H1 (cell line): ENCODE data around the gene NUBP1. TPM values are rescaled to one million over a fixed set of nuclear protein-coding genes. Genes with fewer than 3 reads are reported as not detected.

Experiments
- CTCF ChIA-PET: fragments of 300-600 bp; sonication (Branson Sonifier 250); formaldehyde crosslinking; loops from one replicate; lab custom pipeline; 2021; ENCODE audit not compliant: partially characterized antibody; lab: Charles Lee
- POLR2A ChIA-PET: fragments of 300-600 bp; sonication (Branson Sonifier 250); formaldehyde crosslinking; loops from one replicate; lab custom pipeline; 2021; ENCODE audit warnings: inconsistent platforms; ENCODE audit not compliant: partially characterized antibody; lab: Charles Lee
- DNase-seq, 2 experiments: peaks; one replicate each; pipeline versions ENCODE4 v3.0.0 to v3.0.0-alpha.2; 2010 to 2022; ENCODE audit warnings: low spot score in 2 of 2, low read depth in 1 of 2, mixed read lengths in 1 of 2
- FAIRE-seq: peaks from 2 replicates; lab custom pipeline; 2011; peaks lifted over from hg19 to GRCh38; lab: Jason Lieb, UNC
- H2AFZ ChIP-seq: 2 replicates; pipeline ENCODE4 v1.8.1; 2012; ENCODE audit warnings: low read length, inconsistent platforms
- H2AK5ac ChIP-seq: 2 replicates; pipeline ENCODE4 v1.6.1; 2013; ENCODE audit warnings: low read depth, low read length
- H2BK120ac ChIP-seq: replicated peaks from 2 replicates; pipeline ENCODE3; 2013; ENCODE audit warnings: low read depth, low read length, inconsistent platforms
- H2BK12ac ChIP-seq: 2 replicates; pipeline ENCODE4 v1.6.1; 2013; ENCODE audit warnings: low read depth, low read length
- H2BK15ac ChIP-seq: 2 replicates; pipeline ENCODE4 v1.6.1; 2013; ENCODE audit warnings: low read length
- H2BK20ac ChIP-seq: 2 replicates; pipeline ENCODE4 v1.6.1; 2013; ENCODE audit warnings: low read length
- H2BK5ac ChIP-seq: 2 replicates; pipeline ENCODE4 v1.6.1; 2013; ENCODE audit warnings: low read depth, low read length
- H3K14ac ChIP-seq: 2 replicates; pipeline ENCODE4 v1.6.1; 2013; ENCODE audit warnings: inconsistent platforms; ENCODE audit not compliant: insufficient read length
- H3K18ac ChIP-seq: 2 replicates; pipeline ENCODE4 v1.6.1; 2013; ENCODE audit warnings: low read length; ENCODE audit errors: extremely low read depth
- H3K23ac ChIP-seq: 2 replicates; pipeline ENCODE4 v1.6.1; 2013; ENCODE audit warnings: inconsistent platforms; ENCODE audit not compliant: insufficient read length
- H3K23me2 ChIP-seq: 2 replicates; pipeline ENCODE4 v1.6.1; 2013; ENCODE audit warnings: low read depth, low read length
- H3K27ac ChIP-seq: 2 replicates; pipeline ENCODE4 v1.6.1; 2011; ENCODE audit warnings: low read depth, low read length, inconsistent platforms
- H3K27me3 ChIP-seq, 4 experiments: replicated peaks in 1 of 4; 1 replicate in 1 of 4; 2 replicates in 3 of 4; pipeline versions ENCODE4 v1.6.1 to v1.8.1; 2011 to 2013; ENCODE audit warnings: low read length in 3 of 4, mild to moderate bottlenecking in 3 of 4, inconsistent platforms in 2 of 4, mixed read lengths in 2 of 4, moderate library complexity in 1 of 4; ENCODE audit not compliant: control insufficient read depth in 3 of 4, insufficient read depth in 3 of 4; ENCODE audit errors: extremely low read depth in 1 of 4
- H3K36me3 ChIP-seq, 4 experiments: 2 replicates each; pipeline versions ENCODE4 v1.6.1 to v1.8.1; 2011 to 2013; ENCODE audit warnings: mild to moderate bottlenecking in 4 of 4, low read length in 3 of 4, moderate library complexity in 2 of 4, control low read depth in 1 of 4, inconsistent platforms in 1 of 4; ENCODE audit not compliant: insufficient read depth in 4 of 4, control insufficient read depth in 2 of 4
- H3K4ac ChIP-seq: replicated peaks from 2 replicates; pipeline ENCODE3; 2013; ENCODE audit warnings: low read length, low read depth, mixed read lengths, inconsistent platforms; ENCODE audit not compliant: insufficient read length
- H3K4me1 ChIP-seq, 4 experiments: replicated peaks in 1 of 4; 1 replicate in 1 of 4; 2 replicates in 3 of 4; pipeline versions ENCODE4 v1.6.1 to v1.8.1; 2011 to 2013; ENCODE audit warnings: low read length in 3 of 4, inconsistent platforms in 2 of 4, mixed read lengths in 1 of 4; ENCODE audit not compliant: insufficient read depth in 4 of 4, control insufficient read depth in 3 of 4
- H3K4me2 ChIP-seq, 2 experiments: 2 replicates each; pipeline versions ENCODE4 v1.6.1 to v1.8.1; 2011 to 2013; ENCODE audit warnings: low read depth in 2 of 2, low read length in 2 of 2, control low read depth in 1 of 2, inconsistent platforms in 1 of 2, mild to moderate bottlenecking in 1 of 2; ENCODE audit not compliant: insufficient read depth in 1 of 2
- H3K4me3 ChIP-seq, 4 experiments: fragments of 200-600, 300-600 bp in 1 of 4; sonication (generic), shearing (Covaris generic), sonication (Bioruptor Twin) in 1 of 4; 2 replicates each; pipeline versions ENCODE4 v1.5.1 to v1.8.1; 2011 to 2016; ENCODE audit warnings: low read length in 4 of 4, low read depth in 3 of 4, control low read depth in 2 of 4, inconsistent platforms in 2 of 4, mild to moderate bottlenecking in 2 of 4, mixed read lengths in 1 of 4, moderate library complexity in 1 of 4; ENCODE audit not compliant: insufficient read depth in 2 of 4; ENCODE audit errors: extremely low read depth in 1 of 4
- H3K56ac ChIP-seq: replicated peaks from 2 replicates; pipeline ENCODE3; 2013; ENCODE audit warnings: low read depth, mild to moderate bottlenecking, mixed read lengths, low read length, inconsistent platforms; ENCODE audit not compliant: insufficient read length
- H3K79me1 ChIP-seq: 2 replicates; pipeline ENCODE4 v1.6.1; 2013; ENCODE audit warnings: low read depth, low read length, control low read depth
- H3K79me2 ChIP-seq, 2 experiments: 2 replicates each; pipeline versions ENCODE4 v1.6.1 to v1.8.1; 2012 to 2013; ENCODE audit warnings: low read length in 2 of 2, mild to moderate bottlenecking in 2 of 2, inconsistent platforms in 1 of 2; ENCODE audit not compliant: insufficient read depth in 2 of 2, control insufficient read depth in 1 of 2
- H3K9ac ChIP-seq, 4 experiments: replicated peaks in 1 of 4; 1 replicate in 1 of 4; 2 replicates in 3 of 4; pipeline versions ENCODE4 v1.6.1 to v1.8.1; 2011 to 2013; ENCODE audit warnings: low read depth in 3 of 4, low read length in 3 of 4, control low read depth in 2 of 4, mild to moderate bottlenecking in 2 of 4, moderate library complexity in 2 of 4, inconsistent platforms in 1 of 4; ENCODE audit errors: extremely low read depth in 1 of 4
- H3K9me3 ChIP-seq, 2 experiments: 2 replicates each; pipeline versions ENCODE4 v1.6.1 to v1.8.1; 2012 to 2013; ENCODE audit warnings: mild to moderate bottlenecking in 2 of 2, moderate library complexity in 2 of 2, control low read depth in 1 of 2, inconsistent platforms in 1 of 2, low read depth in 1 of 2, low read length in 1 of 2, mixed read lengths in 1 of 2; ENCODE audit not compliant: insufficient read depth in 2 of 2
- H4K20me1 ChIP-seq, 2 experiments: replicated peaks in 1 of 2; 2 replicates each; pipeline versions ENCODE3 to v1.8.1; 2011 to 2013; ENCODE audit warnings: inconsistent platforms in 2 of 2, low read length in 2 of 2, mild to moderate bottlenecking in 1 of 2; ENCODE audit not compliant: insufficient read depth in 2 of 2, control insufficient read depth in 1 of 2
- H4K5ac ChIP-seq: 2 replicates; pipeline ENCODE4 v1.6.1; 2013; ENCODE audit warnings: low read length, low read depth, mixed read lengths, inconsistent platforms; ENCODE audit not compliant: insufficient read length
- H4K8ac ChIP-seq: 2 replicates; pipeline ENCODE4 v1.8.0; 2013; ENCODE audit warnings: mild to moderate bottlenecking, moderate library complexity, low read length, inconsistent platforms; ENCODE audit not compliant: insufficient read depth; ENCODE audit errors: extremely low read depth
- H4K91ac ChIP-seq: replicated peaks from 2 replicates; pipeline ENCODE3; 2013; ENCODE audit warnings: low read length, mixed read lengths, inconsistent platforms; ENCODE audit not compliant: insufficient read length
- EZH2 ChIP-seq: fragments of 200-600 bp; sonication (generic); IDR thresholded peaks from 2 replicates; pipeline ENCODE4 v1.7.1; 2012; ENCODE audit warnings: low read depth, mild to moderate bottlenecking, moderate library complexity, low read length, inconsistent platforms; ENCODE audit not compliant: severe bottlenecking
- HDAC2 ChIP-seq, 2 experiments: fragments of 300-600 bp in 1 of 2; sonication (generic) in 1 of 2; IDR thresholded peaks; 2 replicates each; pipeline ENCODE4 v1.6.1; 2011 to 2012; ENCODE audit warnings: low read depth in 2 of 2, low read length in 2 of 2, mild to moderate bottlenecking in 2 of 2, moderate library complexity in 2 of 2, borderline replicate concordance in 1 of 2, inconsistent platforms in 1 of 2
- NRF1 ChIP-seq: IDR thresholded peaks from 2 replicates; pipeline ENCODE4 v1.6.1; 2011; ENCODE audit warnings: mild to moderate bottlenecking, low read depth, low read length, improper control_type of control experiment
- PHF8 ChIP-seq: fragments of 200-600 bp; sonication (generic); conservative IDR thresholded peaks from 2 replicates; pipeline ENCODE4 v1.7.1; 2012; ENCODE audit warnings: low read depth, mild to moderate bottlenecking, inconsistent platforms, low read length, moderate library complexity
- SUZ12 ChIP-seq: fragments of 200-600 bp; sonication (generic); IDR thresholded peaks from 2 replicates; pipeline ENCODE4 v1.6.1; 2012; ENCODE audit warnings: mild to moderate bottlenecking, inconsistent platforms, low read length, moderate library complexity, mixed read lengths
- YY1 ChIP-seq: IDR thresholded peaks from 2 replicates; pipeline ENCODE4 v1.6.1; 2011; ENCODE audit warnings: low read depth, mild to moderate bottlenecking, low read length
- WGBS, 2 experiments: shearing (Covaris generic) in 1 of 2; methylation state at CpG; one replicate each; pipeline versions ENCODE4 v1.1.6 to v1.1.7; 2013 to 2015; ENCODE audit warnings: low lambda C conversion rate in 2 of 2, mixed read lengths in 2 of 2, inconsistent platforms in 1 of 2, low coverage in 1 of 2, missing lambda C conversion rate in 1 of 2; ENCODE audit not compliant: insufficient replicate concordance in 2 of 2, insufficient coverage in 1 of 2, insufficient read length in 1 of 2; ENCODE audit errors: extremely low coverage in 1 of 2, missing lambda C conversion rate in 1 of 2; 5-methylcytosine and 5-hydroxymethylcytosine counted together
- polyA plus RNA-seq, 7 experiments: library from polyadenylated mRNA; depleted of rRNA in 3 of 7; stranded (reverse) in 5 of 7; unstranded in 2 of 7; fragments of >200 nt in 5 of 7; fragments of 200-250 nt in 2 of 7; gene quantifications; 1 replicate in 5 of 7; 2 replicates in 1 of 7; 4 replicates in 1 of 7; pipeline versions ENCODE4 v1.2.1 to v1.2.3, GENCODE V29; 2011 to 2013; ENCODE audit warnings: missing spikeins in 2 of 7, mixed read lengths in 2 of 7
- total RNA-seq: library from RNA; stranded (reverse); fragmentation: NEBNext Ultra II Directional; extraction: Animal tissue kit (Norgen Biotek cat#: 25700); gene quantifications from 2 replicates; pipeline ENCODE4 v1.2.1, GENCODE V29; 2021
- TF ChIP-seq, protein P1 (sequence below), 3 experiments: IDR thresholded peaks; 1 replicate in 2 of 3; 2 replicates in 1 of 3; pipeline versions ENCODE4 v1.5.1 to v1.6.1; 2011; ENCODE audit warnings: low read length in 3 of 3, mild to moderate bottlenecking in 3 of 3, inconsistent platforms in 2 of 3, low read depth in 1 of 3, moderate library complexity in 1 of 3; ENCODE audit not compliant: insufficient read depth in 1 of 3; ENCODE audit errors: control extremely low read depth in 1 of 3
- TF ChIP-seq, protein P2 (sequence below): IDR thresholded peaks from 2 replicates; pipeline ENCODE4 v1.6.1; 2012; ENCODE audit warnings: inconsistent platforms
- TF ChIP-seq, protein P3 (sequence below): IDR thresholded peaks from 2 replicates; pipeline ENCODE4 v1.6.1; 2011; ENCODE audit warnings: low read length, improper control_type of control experiment

The NUBP1 gene
- total and polyA plus RNA-seq, 2 of the 8 experiments (the other 6 are each of a cell fraction or from before 2014, with no cell fraction given), result 28.2 to 32.2 TPM

DNA sequence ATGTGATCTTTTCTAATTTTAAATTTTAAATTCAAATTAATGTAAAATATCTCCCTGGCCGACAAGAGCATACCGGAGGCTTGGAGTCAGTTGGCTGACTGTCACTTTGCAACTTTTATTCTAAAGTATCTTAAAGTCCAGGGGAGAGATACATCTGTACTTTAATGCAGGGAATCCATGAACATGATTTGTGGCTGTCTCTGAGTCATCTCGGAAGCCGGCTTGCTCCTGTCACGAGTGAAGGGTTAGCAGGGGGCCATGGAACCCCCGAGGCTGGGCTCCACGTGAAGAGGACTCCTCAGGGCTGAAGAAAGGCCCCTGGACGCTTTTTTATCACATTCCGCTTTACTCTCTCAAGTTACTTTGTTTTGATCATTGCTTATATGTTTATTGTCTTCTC is 61.7 kb downstream of the NUBP1 start:
- peaks cover 2% of the 10 kb centered on the region; the same call in 1 of the 2 replicates for H3K23me2 ChIP-seq
- H2AK5ac ChIP-seq, result no peak overlapping the region
- H3K4ac ChIP-seq, result no peak overlapping the region
- H3K79me2 ChIP-seq, result no peaks in the 10 kb centered on the region
- no peak overlapping the region for H2BK15ac ChIP-seq
- no peak for FAIRE-seq
- H2BK20ac ChIP-seq, result no peak overlapping the region
- no peaks in the 10 kb centered on the region for H4K20me1 ChIP-seq
- no peaks in the 10 kb centered on the region for H3K4me1 ChIP-seq
- H3K27ac ChIP-seq, result no peak overlapping the region
- H3K9me3 ChIP-seq, result no peaks in the 10 kb centered on the region
- H2AFZ ChIP-seq, result no peak overlapping the region
- no peak overlapping the region for H3K14ac ChIP-seq
- H4K5ac ChIP-seq, result no peak overlapping the region
- H4K91ac ChIP-seq, result no peak overlapping the region
- H4K8ac ChIP-seq, result no peak overlapping the region
- H3K18ac ChIP-seq, result no peak overlapping the region
- no peak overlapping the region for H3K56ac ChIP-seq
- CTCF ChIA-PET, result no interaction called here
- H3K36me3 ChIP-seq, result no peaks in the 10 kb centered on the region
- no peaks in the 10 kb centered on the region for H3K27me3 ChIP-seq
- no peak overlapping the region for H2BK5ac ChIP-seq
- H3K4me3 ChIP-seq, result no peak overlapping the region
- no peak overlapping the region for H2BK120ac ChIP-seq
- H3K4me2 ChIP-seq, result no peak overlapping the region
- no peak for DNase-seq
- H3K9ac ChIP-seq, result no peak overlapping the region
- whole genome bisulfite sequencing, 2 experiments, result 83% methylated on average over 9 of the region's 9 CpGs; no CpG with 5 or more reads in 1 of the 2 experiments
- H3K23ac ChIP-seq, result no peak overlapping the region
- H2BK12ac ChIP-seq, result no peak overlapping the region
- POLR2A ChIA-PET, result no interaction called here
- no peaks in the 10 kb centered on the region for H3K79me1 ChIP-seq
- TF ChIP-seq HDAC2 (IDR thresholded peaks at IDR 0.05; ENCODE audit: borderline replicate concordance in 1 of 2, low read depth in 2 of 2, low read length in 2 of 2) (no peak), SUZ12 (no peak), YY1 (no peak), EZH2 (no peak), NRF1 (no peak), PHF8 (no peak)
- TF ChIP-seq, protein P1, sequence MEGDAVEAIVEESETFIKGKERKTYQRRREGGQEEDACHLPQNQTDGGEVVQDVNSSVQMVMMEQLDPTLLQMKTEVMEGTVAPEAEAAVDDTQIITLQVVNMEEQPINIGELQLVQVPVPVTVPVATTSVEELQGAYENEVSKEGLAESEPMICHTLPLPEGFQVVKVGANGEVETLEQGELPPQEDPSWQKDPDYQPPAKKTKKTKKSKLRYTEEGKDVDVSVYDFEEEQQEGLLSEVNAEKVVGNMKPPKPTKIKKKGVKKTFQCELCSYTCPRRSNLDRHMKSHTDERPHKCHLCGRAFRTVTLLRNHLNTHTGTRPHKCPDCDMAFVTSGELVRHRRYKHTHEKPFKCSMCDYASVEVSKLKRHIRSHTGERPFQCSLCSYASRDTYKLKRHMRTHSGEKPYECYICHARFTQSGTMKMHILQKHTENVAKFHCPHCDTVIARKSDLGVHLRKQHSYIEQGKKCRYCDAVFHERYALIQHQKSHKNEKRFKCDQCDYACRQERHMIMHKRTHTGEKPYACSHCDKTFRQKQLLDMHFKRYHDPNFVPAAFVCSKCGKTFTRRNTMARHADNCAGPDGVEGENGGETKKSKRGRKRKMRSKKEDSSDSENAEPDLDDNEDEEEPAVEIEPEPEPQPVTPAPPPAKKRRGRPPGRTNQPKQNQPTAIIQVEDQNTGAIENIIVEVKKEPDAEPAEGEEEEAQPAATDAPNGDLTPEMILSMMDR (IDR thresholded peaks at IDR 0.05; ENCODE audit: control extremely low read depth in 1 of 3, insufficient read depth in 1 of 3, low read depth in 1 of 3, low read length in 3 of 3), result no peak
- TF ChIP-seq, protein P2, sequence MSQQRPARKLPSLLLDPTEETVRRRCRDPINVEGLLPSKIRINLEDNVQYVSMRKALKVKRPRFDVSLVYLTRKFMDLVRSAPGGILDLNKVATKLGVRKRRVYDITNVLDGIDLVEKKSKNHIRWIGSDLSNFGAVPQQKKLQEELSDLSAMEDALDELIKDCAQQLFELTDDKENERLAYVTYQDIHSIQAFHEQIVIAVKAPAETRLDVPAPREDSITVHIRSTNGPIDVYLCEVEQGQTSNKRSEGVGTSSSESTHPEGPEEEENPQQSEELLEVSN, result no peak
- TF ChIP-seq, protein P3, sequence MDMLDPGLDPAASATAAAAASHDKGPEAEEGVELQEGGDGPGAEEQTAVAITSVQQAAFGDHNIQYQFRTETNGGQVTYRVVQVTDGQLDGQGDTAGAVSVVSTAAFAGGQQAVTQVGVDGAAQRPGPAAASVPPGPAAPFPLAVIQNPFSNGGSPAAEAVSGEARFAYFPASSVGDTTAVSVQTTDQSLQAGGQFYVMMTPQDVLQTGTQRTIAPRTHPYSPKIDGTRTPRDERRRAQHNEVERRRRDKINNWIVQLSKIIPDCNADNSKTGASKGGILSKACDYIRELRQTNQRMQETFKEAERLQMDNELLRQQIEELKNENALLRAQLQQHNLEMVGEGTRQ, result no peak
